HepG2 (cell line): Measurements from ENCODE around the gene TBCEL. TPM values are rescaled to one million over a fixed set of nuclear protein-coding genes. Genes with fewer than 3 reads are reported as not detected.
A peak's percentile ranks its signal among the peaks of the same experiment; 100 is the strongest.

ENCODE experiments used
- DR1 ChIP-seq: sonication (generic); formaldehyde crosslinking; IDR thresholded peaks from 2 replicates; pipeline ENCODE4 v1.8.0; 2021; ENCODE audit warnings: mild to moderate bottlenecking, missing genetic modification reagents, inconsistent platforms
- GTF2F1 ChIP-seq: fragments of 150-350 bp; IDR thresholded peaks from 2 replicates; pipeline ENCODE4 v1.6.1; 2014; ENCODE audit warnings: low read length
- KDM1A ChIP-seq: IDR thresholded peaks from 2 replicates; pipeline ENCODE4 v1.6.1; 2016; ENCODE audit warnings: missing compliant biosample characterization
- MTF1 ChIP-seq: sonication (generic); formaldehyde crosslinking; IDR thresholded peaks from 2 replicates; pipeline ENCODE4 v1.5.0; 2020; ENCODE audit warnings: missing genetic modification reagents
- MXI1 ChIP-seq: IDR thresholded peaks from 3 replicates; pipeline ENCODE4 v1.6.1; 2012; ENCODE audit warnings: low read depth, low read length, inconsistent platforms, borderline replicate concordance
- ONECUT2 ChIP-seq: sonication (generic); formaldehyde crosslinking; IDR thresholded peaks from 2 replicates; pipeline ENCODE4 v1.4.0; 2020; ENCODE audit warnings: missing genetic modification reagents
- RXRB ChIP-seq: IDR thresholded peaks from 2 replicates; pipeline ENCODE4 v1.6.1; 2016; ENCODE audit warnings: borderline replicate concordance, missing genetic modification reagents, missing compliant biosample characterization
- ZBTB3 ChIP-seq: sonication (generic); formaldehyde crosslinking; IDR thresholded peaks from 2 replicates; pipeline ENCODE4 v1.4.0; 2020; ENCODE audit warnings: low read depth, mild to moderate bottlenecking, moderate library complexity, missing genetic modification reagents, borderline replicate concordance
- ZFAT ChIP-seq: sonication (generic); formaldehyde crosslinking; conservative IDR thresholded peaks from 2 replicates; pipeline ENCODE4 v1.8.1; 2023; ENCODE audit warnings: missing genetic modification reagents, inconsistent platforms
- ZNF264 ChIP-seq: sonication (generic); formaldehyde crosslinking; IDR thresholded peaks from 2 replicates; pipeline ENCODE4 v1.4.0; 2020; ENCODE audit warnings: missing genetic modification reagents
- ZNF3 ChIP-seq: IDR thresholded peaks from 2 replicates; pipeline ENCODE4 v1.7.0; 2017; ENCODE audit warnings: inconsistent platforms
- ZNF460 ChIP-seq: sonication (generic); formaldehyde crosslinking; IDR thresholded peaks from 2 replicates; pipeline ENCODE4 v1.5.1; 2020; ENCODE audit warnings: missing genetic modification reagents, mild to moderate bottlenecking, borderline replicate concordance
- ZNF83 ChIP-seq: sonication (generic); formaldehyde crosslinking; IDR thresholded peaks from 2 replicates; pipeline ENCODE4 v1.4.0; 2020; ENCODE audit warnings: missing genetic modification reagents, mild to moderate bottlenecking, borderline replicate concordance
- polyA plus RNA-seq, 8 experiments: library from polyadenylated mRNA; depleted of rRNA in 3 of 8; stranded (reverse) in 7 of 8; unstranded in 1 of 8; fragments of >200 nt; fragmentation: Illumina TruSeq in 4 of 8; extraction: Trizol in 4 of 8; gene quantifications; 2 replicates each; pipeline versions ENCODE4 v1.2.1 to v1.2.3, GENCODE V29; 2011 to 2016; ENCODE audit warnings: low read depth in 4 of 8, missing spikeins in 1 of 8, mixed read lengths in 1 of 8; ENCODE audit not compliant: insufficient read depth in 1 of 8
- total RNA-seq, 5 experiments: library from RNA; depleted of rRNA; stranded (reverse); fragments of >200 nt; fragmentation: Illumina TruSeq; extraction: Trizol; gene quantifications; 2 replicates each; pipeline ENCODE4 v1.2.3, GENCODE V29; 2016; ENCODE audit warnings: low read depth in 1 of 5
- TF ChIP-seq, protein P1 (sequence below): sonication (generic); formaldehyde crosslinking; IDR thresholded peaks from 2 replicates; pipeline ENCODE4 v1.9.0; 2022; ENCODE audit warnings: missing genetic modification reagents, mild to moderate bottlenecking, borderline replicate concordance
- TF ChIP-seq, protein P2 (sequence below): sonication (generic); formaldehyde crosslinking; IDR thresholded peaks from 2 replicates; pipeline ENCODE4 v1.4.0; 2020; ENCODE audit warnings: mild to moderate bottlenecking, missing genetic modification reagents
- TF ChIP-seq, protein P3 (sequence below): sonication (generic); formaldehyde crosslinking; IDR thresholded peaks from 2 replicates; pipeline ENCODE4 v1.4.0; 2020; ENCODE audit warnings: mild to moderate bottlenecking, low read depth, missing genetic modification reagents
- TF ChIP-seq, protein P4 (sequence below): sonication (generic); formaldehyde crosslinking; conservative IDR thresholded peaks from 2 replicates; pipeline ENCODE4 v1.4.0; 2020; ENCODE audit warnings: missing genetic modification reagents
- TF ChIP-seq, protein P5 (sequence below): sonication (generic); formaldehyde crosslinking; conservative IDR thresholded peaks from 2 replicates; pipeline ENCODE4 v1.4.0; 2020; ENCODE audit warnings: missing genetic modification reagents
- TF ChIP-seq, protein P6 (sequence below): sonication (generic); formaldehyde crosslinking; IDR thresholded peaks from 2 replicates; pipeline ENCODE4 v1.4.0; 2020; ENCODE audit warnings: low read depth, mild to moderate bottlenecking, missing genetic modification reagents
- TF ChIP-seq, protein P7 (sequence below): IDR thresholded peaks from 2 replicates; pipeline ENCODE4 v1.6.1; 2016; ENCODE audit warnings: missing compliant biosample characterization, missing genetic modification reagents, borderline replicate concordance

The TBCEL gene
- total and polyA plus RNA-seq, 2 of the 13 experiments (the other 11 are each of a cell fraction or from before 2014, with no cell fraction given) = 6.1 to 12.5 TPM

DNA sequence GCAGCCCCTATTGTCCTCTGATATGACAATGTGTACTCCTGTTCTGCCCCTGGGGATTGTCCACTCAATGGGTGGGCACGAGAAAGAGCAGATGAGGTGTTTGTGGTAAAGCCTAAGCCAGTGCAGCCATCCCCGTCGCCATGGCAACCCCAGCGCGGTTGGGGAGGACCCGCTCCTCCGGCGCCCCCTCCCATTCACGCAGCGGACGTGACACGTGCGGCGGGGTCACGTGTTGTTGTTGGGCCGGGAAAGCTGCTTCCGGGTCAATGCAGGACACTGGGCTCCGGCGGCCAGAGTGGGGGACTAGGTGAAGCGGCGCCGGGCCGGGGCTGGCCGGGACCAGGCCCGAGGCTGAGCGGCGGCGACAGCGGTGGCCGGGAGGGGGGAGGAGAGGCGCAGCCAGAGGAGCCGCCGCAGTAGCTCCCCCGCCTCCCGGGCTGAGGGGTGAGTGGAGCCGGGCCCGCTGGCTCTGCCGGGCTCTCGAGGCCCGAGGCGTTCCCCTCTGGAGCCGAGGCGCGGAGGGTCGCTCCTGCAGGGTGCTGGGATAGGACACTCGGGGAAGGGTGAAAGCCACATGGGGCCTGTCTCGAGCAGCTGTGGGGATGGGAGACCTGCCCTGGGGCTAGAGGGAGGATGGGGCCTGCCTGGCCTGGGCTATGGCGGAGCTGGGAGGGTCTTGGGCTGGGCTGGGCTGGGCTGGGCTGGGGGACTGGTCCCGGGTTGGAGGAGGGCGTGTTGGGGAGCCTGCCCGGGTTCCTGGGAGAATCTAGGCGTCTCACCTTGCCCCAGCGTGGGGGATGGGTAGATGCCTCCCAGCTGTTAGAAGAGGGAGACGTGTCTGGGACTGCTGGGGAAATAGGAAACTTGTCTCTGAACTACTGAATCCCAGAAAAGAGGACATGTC, at the start of gene TBCEL (continued):
- TF ChIP-seq, protein P1, sequence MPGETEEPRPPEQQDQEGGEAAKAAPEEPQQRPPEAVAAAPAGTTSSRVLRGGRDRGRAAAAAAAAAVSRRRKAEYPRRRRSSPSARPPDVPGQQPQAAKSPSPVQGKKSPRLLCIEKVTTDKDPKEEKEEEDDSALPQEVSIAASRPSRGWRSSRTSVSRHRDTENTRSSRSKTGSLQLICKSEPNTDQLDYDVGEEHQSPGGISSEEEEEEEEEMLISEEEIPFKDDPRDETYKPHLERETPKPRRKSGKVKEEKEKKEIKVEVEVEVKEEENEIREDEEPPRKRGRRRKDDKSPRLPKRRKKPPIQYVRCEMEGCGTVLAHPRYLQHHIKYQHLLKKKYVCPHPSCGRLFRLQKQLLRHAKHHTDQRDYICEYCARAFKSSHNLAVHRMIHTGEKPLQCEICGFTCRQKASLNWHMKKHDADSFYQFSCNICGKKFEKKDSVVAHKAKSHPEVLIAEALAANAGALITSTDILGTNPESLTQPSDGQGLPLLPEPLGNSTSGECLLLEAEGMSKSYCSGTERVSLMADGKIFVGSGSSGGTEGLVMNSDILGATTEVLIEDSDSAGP (CRISPR knock-in tag) = peak; percentile 82
- TF ChIP-seq, protein P2, sequence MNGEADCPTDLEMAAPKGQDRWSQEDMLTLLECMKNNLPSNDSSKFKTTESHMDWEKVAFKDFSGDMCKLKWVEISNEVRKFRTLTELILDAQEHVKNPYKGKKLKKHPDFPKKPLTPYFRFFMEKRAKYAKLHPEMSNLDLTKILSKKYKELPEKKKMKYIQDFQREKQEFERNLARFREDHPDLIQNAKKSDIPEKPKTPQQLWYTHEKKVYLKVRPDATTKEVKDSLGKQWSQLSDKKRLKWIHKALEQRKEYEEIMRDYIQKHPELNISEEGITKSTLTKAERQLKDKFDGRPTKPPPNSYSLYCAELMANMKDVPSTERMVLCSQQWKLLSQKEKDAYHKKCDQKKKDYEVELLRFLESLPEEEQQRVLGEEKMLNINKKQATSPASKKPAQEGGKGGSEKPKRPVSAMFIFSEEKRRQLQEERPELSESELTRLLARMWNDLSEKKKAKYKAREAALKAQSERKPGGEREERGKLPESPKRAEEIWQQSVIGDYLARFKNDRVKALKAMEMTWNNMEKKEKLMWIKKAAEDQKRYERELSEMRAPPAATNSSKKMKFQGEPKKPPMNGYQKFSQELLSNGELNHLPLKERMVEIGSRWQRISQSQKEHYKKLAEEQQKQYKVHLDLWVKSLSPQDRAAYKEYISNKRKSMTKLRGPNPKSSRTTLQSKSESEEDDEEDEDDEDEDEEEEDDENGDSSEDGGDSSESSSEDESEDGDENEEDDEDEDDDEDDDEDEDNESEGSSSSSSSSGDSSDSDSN (CRISPR knock-in tag) = peak; percentile 86
- TF ChIP-seq DR1 (no peak), ZNF460 (no peak), ZNF3 (no peak), ZBTB3 (no peak), RXRB (CRISPR knock-in tag) (peak; percentile 94), MXI1 (peak; percentile 90; the same call in 1 of the 3 replicates), ZNF264 (CRISPR knock-in tag) (peak; percentile 41; the same call in 1 of the 2 replicates), MTF1 (no peak), GTF2F1 (no peak), KDM1A (no peak), ONECUT2 (CRISPR knock-in tag) (no peak), ZNF83 (CRISPR knock-in tag) (no peak), ZFAT (no peak)
- TF ChIP-seq, protein P3, sequence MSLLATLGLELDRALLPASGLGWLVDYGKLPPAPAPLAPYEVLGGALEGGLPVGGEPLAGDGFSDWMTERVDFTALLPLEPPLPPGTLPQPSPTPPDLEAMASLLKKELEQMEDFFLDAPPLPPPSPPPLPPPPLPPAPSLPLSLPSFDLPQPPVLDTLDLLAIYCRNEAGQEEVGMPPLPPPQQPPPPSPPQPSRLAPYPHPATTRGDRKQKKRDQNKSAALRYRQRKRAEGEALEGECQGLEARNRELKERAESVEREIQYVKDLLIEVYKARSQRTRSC (CRISPR knock-in tag) = no peak
- TF ChIP-seq, protein P4, sequence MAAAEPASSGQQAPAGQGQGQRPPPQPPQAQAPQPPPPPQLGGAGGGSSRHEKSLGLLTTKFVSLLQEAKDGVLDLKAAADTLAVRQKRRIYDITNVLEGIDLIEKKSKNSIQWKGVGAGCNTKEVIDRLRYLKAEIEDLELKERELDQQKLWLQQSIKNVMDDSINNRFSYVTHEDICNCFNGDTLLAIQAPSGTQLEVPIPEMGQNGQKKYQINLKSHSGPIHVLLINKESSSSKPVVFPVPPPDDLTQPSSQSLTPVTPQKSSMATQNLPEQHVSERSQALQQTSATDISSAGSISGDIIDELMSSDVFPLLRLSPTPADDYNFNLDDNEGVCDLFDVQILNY (CRISPR knock-in tag) = no peak
- TF ChIP-seq, protein P5, sequence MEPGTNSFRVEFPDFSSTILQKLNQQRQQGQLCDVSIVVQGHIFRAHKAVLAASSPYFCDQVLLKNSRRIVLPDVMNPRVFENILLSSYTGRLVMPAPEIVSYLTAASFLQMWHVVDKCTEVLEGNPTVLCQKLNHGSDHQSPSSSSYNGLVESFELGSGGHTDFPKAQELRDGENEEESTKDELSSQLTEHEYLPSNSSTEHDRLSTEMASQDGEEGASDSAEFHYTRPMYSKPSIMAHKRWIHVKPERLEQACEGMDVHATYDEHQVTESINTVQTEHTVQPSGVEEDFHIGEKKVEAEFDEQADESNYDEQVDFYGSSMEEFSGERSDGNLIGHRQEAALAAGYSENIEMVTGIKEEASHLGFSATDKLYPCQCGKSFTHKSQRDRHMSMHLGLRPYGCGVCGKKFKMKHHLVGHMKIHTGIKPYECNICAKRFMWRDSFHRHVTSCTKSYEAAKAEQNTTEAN (CRISPR knock-in tag) = 0 out of 2 replicates have a peak, but pooled peaks have one; percentile 18
- TF ChIP-seq, protein P6, sequence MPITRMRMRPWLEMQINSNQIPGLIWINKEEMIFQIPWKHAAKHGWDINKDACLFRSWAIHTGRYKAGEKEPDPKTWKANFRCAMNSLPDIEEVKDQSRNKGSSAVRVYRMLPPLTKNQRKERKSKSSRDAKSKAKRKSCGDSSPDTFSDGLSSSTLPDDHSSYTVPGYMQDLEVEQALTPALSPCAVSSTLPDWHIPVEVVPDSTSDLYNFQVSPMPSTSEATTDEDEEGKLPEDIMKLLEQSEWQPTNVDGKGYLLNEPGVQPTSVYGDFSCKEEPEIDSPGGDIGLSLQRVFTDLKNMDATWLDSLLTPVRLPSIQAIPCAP (CRISPR knock-in tag) = no peak
- TF ChIP-seq, protein P7, sequence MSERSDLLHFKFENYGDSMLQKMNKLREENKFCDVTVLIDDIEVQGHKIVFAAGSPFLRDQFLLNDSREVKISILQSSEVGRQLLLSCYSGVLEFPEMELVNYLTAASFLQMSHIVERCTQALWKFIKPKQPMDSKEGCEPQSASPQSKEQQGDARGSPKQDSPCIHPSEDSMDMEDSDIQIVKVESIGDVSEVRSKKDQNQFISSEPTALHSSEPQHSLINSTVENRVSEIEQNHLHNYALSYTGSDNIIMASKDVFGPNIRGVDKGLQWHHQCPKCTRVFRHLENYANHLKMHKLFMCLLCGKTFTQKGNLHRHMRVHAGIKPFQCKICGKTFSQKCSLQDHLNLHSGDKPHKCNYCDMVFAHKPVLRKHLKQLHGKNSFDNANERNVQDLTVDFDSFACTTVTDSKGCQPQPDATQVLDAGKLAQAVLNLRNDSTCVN (CRISPR knock-in tag) = no peak; the same call in 1 of the 2 replicates
